ENCODE data around the gene PLA2G6. TPM values are rescaled to one million over a fixed set of nuclear protein-coding genes. Genes with fewer than 3 reads are reported as not detected.

Gene PLA2G6
- total RNA-seq, 6 experiments from 2014 or later = 8.1 to 32.9 (median 19.8) TPM

- H3K4me1 ChIP-seq = peaks cover 0 to 14% (median 0%) of the 10 kb centered on the region in 4 donors
- peaks cover 0 to 6% (median 0%) of the 10 kb centered on the region in 4 donors for H3K36me3 ChIP-seq
- 94% methylated on average over 6 of the region's 10 CpGs for WGBS (ENCODE audit: insufficient coverage, low coverage, low lambda C conversion rate, missing lambda C conversion rate)
- TF ChIP-seq, protein P1, sequence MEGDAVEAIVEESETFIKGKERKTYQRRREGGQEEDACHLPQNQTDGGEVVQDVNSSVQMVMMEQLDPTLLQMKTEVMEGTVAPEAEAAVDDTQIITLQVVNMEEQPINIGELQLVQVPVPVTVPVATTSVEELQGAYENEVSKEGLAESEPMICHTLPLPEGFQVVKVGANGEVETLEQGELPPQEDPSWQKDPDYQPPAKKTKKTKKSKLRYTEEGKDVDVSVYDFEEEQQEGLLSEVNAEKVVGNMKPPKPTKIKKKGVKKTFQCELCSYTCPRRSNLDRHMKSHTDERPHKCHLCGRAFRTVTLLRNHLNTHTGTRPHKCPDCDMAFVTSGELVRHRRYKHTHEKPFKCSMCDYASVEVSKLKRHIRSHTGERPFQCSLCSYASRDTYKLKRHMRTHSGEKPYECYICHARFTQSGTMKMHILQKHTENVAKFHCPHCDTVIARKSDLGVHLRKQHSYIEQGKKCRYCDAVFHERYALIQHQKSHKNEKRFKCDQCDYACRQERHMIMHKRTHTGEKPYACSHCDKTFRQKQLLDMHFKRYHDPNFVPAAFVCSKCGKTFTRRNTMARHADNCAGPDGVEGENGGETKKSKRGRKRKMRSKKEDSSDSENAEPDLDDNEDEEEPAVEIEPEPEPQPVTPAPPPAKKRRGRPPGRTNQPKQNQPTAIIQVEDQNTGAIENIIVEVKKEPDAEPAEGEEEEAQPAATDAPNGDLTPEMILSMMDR (IDR thresholded peaks at IDR 0.05) = no peak
- no peak for TF ChIP-seq POLR2A (IDR thresholded peaks at IDR 0.05)
- intact Hi-C loops (cut with DNase I) = loop anchor here in 1 of 2 donors (10.0 kb wide), 1 partner anchor 55 kb away; no protein-coding TSS in a partner anchor
- ATAC-seq (no peak), DNase-seq (no peak)
- no peaks in the 10 kb centered on the region for H3K27me3 ChIP-seq
- H3K4me3 ChIP-seq = no peak overlapping the region
- no peaks in the 10 kb centered on the region for H3K9me3 ChIP-seq
- peak overlapping the region; percentile 45 to 67 (median 60) for H3K27ac ChIP-seq
Measured at GRCh38 chr22:38219632-38220031, 38.0 kb upstream of the PLA2G6 start.

- H3K4me1 ChIP-seq = peaks cover 0 to 18% (median 2%) of the 10 kb centered on the region in 4 donors
- TF ChIP-seq, protein P1 (IDR thresholded peaks at IDR 0.05) = no peak
- TF ChIP-seq POLR2A (IDR thresholded peaks at IDR 0.05) = no peak
- DNase-seq (peak; percentile 65 to 91 (median 78)), ATAC-seq (peak; percentile 37 to 72 (median 42))
- H3K36me3 ChIP-seq = peaks cover 0 to 3% (median 0%) of the 10 kb centered on the region in 4 donors
- intact Hi-C loops (cut with DNase I) = no loop called here
- WGBS (ENCODE audit: insufficient coverage, low coverage, low lambda C conversion rate, missing lambda C conversion rate) = 75% methylated on average over 9 of the region's 25 CpGs
- no peaks in the 10 kb centered on the region for H3K27me3 ChIP-seq
- no peaks in the 10 kb centered on the region for H3K9me3 ChIP-seq
- H3K4me3 ChIP-seq = no peak overlapping the region
- H3K27ac ChIP-seq = peak overlapping the region; percentile 45 to 67 (median 60)
Measured at GRCh38 chr22:38218661-38219622, 37.3 kb upstream of the PLA2G6 start.

- no peak overlapping the region for H3K4me3 ChIP-seq
- no peaks in the 10 kb centered on the region for H3K9me3 ChIP-seq
- intact Hi-C loops (cut with DNase I) = no loop called here
- H3K4me1 ChIP-seq = peaks cover 0 to 30% (median 7%) of the 10 kb centered on the region in 4 donors
- H3K36me3 ChIP-seq = no peaks in the 10 kb centered on the region
- ATAC-seq (no peak), DNase-seq (no peak)
- no peak overlapping the region for H3K27ac ChIP-seq
- TF ChIP-seq, protein P1 (IDR thresholded peaks at IDR 0.05) = no peak
- TF ChIP-seq POLR2A (IDR thresholded peaks at IDR 0.05) = no peak
- no peaks in the 10 kb centered on the region for H3K27me3 ChIP-seq
- WGBS (ENCODE audit: insufficient coverage, low coverage, low lambda C conversion rate, missing lambda C conversion rate) = 73% methylated on average over 5 of the region's 11 CpGs
Measured at GRCh38 chr22:38215156-38216038, 33.8 kb upstream of the PLA2G6 start.

DNA sequence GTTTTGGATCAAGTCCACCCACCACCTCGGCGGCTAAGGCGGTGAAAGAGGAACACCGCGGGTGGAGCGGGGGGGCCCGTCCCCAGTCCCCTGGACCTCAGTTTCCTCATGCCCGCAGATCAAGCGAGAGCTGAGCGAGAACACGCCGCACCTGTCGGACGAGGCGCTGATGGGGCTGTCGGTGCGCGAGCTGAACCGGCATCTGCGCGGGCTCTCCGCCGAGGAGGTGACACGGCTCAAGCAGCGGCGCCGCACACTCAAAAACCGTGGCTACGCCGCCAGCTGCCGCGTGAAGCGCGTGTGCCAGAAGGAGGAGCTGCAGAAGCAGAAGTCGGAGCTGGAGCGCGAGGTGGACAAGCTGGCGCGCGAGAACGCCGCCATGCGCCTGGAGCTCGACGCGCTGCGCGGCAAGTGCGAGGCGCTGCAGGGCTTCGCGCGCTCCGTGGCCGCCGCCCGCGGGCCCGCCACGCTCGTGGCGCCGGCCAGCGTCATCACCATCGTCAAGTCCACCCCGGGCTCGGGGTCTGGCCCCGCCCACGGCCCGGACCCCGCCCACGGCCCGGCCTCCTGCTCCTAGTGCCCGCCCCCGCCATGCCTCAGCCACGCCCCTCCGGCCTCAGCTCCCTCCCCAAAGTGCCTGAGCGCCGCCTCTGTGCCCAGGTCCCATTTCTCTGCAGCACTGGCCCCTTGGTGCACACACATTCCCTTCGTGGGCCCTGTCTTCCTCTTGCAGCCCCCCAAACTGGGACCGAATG, 32.8 kb upstream of the PLA2G6 start:
- DNase-seq = peak; percentile 90 to 94 (median 90)
- peak overlapping the region; percentile 63 to 92 (median 79) for H3K27ac ChIP-seq
- peak; percentile 41 for TF ChIP-seq POLR2A (IDR thresholded peaks at IDR 0.05)
- TF ChIP-seq, protein P1 (IDR thresholded peaks at IDR 0.05) = peak in 3 of 4 donors; percentile 20 to 30 (median 25)

More for the DNA sequence above, 32.8 kb upstream of the PLA2G6 start:
- ATAC-seq = peak; percentile 58 to 92 (median 87)
- intact Hi-C loops (cut with DNase I) = no loop called here
- peaks cover 0 to 30% (median 7%) of the 10 kb centered on the region in 4 donors for H3K4me1 ChIP-seq
- no peaks in the 10 kb centered on the region for H3K9me3 ChIP-seq
- 40% methylated on average over 1 of the region's 81 CpGs for WGBS (ENCODE audit: insufficient coverage, low coverage, low lambda C conversion rate, missing lambda C conversion rate)
- H3K4me3 ChIP-seq = peak overlapping the region; percentile 23 to 57 (median 51)
- no peaks in the 10 kb centered on the region for H3K36me3 ChIP-seq
- H3K27me3 ChIP-seq = no peaks in the 10 kb centered on the region
